ENCODE measurements around the gene UNC13C.

Gene UNC13C

GRCh38 chr15:54481819-54482218 is 503.6 kb downstream of the UNC13C start:
- no peak overlapping the region for H3K4me3 ChIP-seq (ENCODE audit: control insufficient read depth, low read depth, low read length)
- no peak for TF ChIP-seq CTCF (conservative IDR thresholded peaks at IDR 0.05; ENCODE audit: control insufficient read depth, insufficient read depth, low read depth, low read length)
- DNase-seq (ENCODE audit: low read depth), result no peak

GRCh38 chr15:54482251-54482650 is 504.0 kb downstream of the UNC13C start:
- DNase-seq (ENCODE audit: low read depth), result no peak
- no peak for TF ChIP-seq CTCF (conservative IDR thresholded peaks at IDR 0.05; ENCODE audit: control insufficient read depth, insufficient read depth, low read depth, low read length)

GRCh38 chr15:54500330-54500729 is 522.1 kb downstream of the UNC13C start:
- no peak for DNase-seq (ENCODE audit: low read depth)
- H3K4me3 ChIP-seq (ENCODE audit: control insufficient read depth, low read depth, low read length), result no peak overlapping the region
- no peak for TF ChIP-seq CTCF (conservative IDR thresholded peaks at IDR 0.05; ENCODE audit: control insufficient read depth, insufficient read depth, low read depth, low read length)

More at GRCh38 chr15:54482251-54482650, 504.0 kb downstream of the UNC13C start:
- H3K4me3 ChIP-seq (ENCODE audit: control insufficient read depth, low read depth, low read length), result no peak overlapping the region

- H3K4me3 ChIP-seq (ENCODE audit: control insufficient read depth, low read depth, low read length), result no peak overlapping the region
- no peak for TF ChIP-seq CTCF (conservative IDR thresholded peaks at IDR 0.05; ENCODE audit: control insufficient read depth, insufficient read depth, low read depth, low read length)
- no peak for DNase-seq (ENCODE audit: low read depth)
Observed at GRCh38 chr15:54502416-54503075, 524.3 kb downstream of the UNC13C start.

GRCh38 chr15:54504695-54505094 is 526.5 kb downstream of the UNC13C start:
- H3K4me3 ChIP-seq (ENCODE audit: control insufficient read depth, low read depth, low read length), result no peak overlapping the region
- no peak for TF ChIP-seq CTCF (conservative IDR thresholded peaks at IDR 0.05; ENCODE audit: control insufficient read depth, insufficient read depth, low read depth, low read length)
- no peak for DNase-seq (ENCODE audit: low read depth)

- no peak for DNase-seq (ENCODE audit: low read depth)
- no peak overlapping the region for H3K4me3 ChIP-seq (ENCODE audit: control insufficient read depth, low read depth, low read length)
- TF ChIP-seq CTCF (conservative IDR thresholded peaks at IDR 0.05; ENCODE audit: control insufficient read depth, insufficient read depth, low read depth, low read length), result no peak
Observed at GRCh38 chr15:54506977-54507524, 528.8 kb downstream of the UNC13C start.
